Measurements from ENCODE around the gene SHROOM4. TPM values are rescaled to one million over a fixed set of nuclear protein-coding genes. Genes with fewer than 3 reads are reported as not detected.

The SHROOM4 gene
- total RNA-seq, 4 donors from 2014 or later: 4.6 to 14.1 (median 11.4) TPM

- DNase-seq (ENCODE audit: low spot score in 2 of 2): no peak
- Histone ChIP-seq H3K9me3 (no peaks in the 10 kb centered on the region), H3K27me3 (peaks cover 0 to 16% of the 10 kb centered on the region in 2 donors), H3K36me3 (no peaks in the 10 kb centered on the region), H3K4me1 (no peaks in the 10 kb centered on the region), H3K4me3 (no peak overlapping the region), H3K27ac (no peak overlapping the region)
- TF ChIP-seq EP300 (IDR thresholded peaks at IDR 0.05): no peak
- TF ChIP-seq CTCF (IDR thresholded peaks at IDR 0.05): no peak
- TF ChIP-seq POLR2A (IDR thresholded peaks at IDR 0.05): no peak
Measured at GRCh38 chrX:50617183-50617582, 196.8 kb downstream of the SHROOM4 start.

- H3K4me3 ChIP-seq: no peak overlapping the region
- no peak for TF ChIP-seq CTCF (IDR thresholded peaks at IDR 0.05)
- no peak for TF ChIP-seq POLR2A (IDR thresholded peaks at IDR 0.05)
- no peak for TF ChIP-seq EP300 (IDR thresholded peaks at IDR 0.05)
- 68 to 81% methylated on average over 8 of the region's 8 CpGs for WGBS, 2 donors
- no peak for DNase-seq (ENCODE audit: low spot score in 2 of 2)
- no peaks in the 10 kb centered on the region for H3K4me1 ChIP-seq
- no peaks in the 10 kb centered on the region for H3K9me3 ChIP-seq
- peaks cover 0 to 12% of the 10 kb centered on the region in 2 donors for H3K27me3 ChIP-seq
- H3K27ac ChIP-seq: no peak overlapping the region
- H3K36me3 ChIP-seq: no peaks in the 10 kb centered on the region
Measured at GRCh38 chrX:50615570-50616158, 198.3 kb downstream of the SHROOM4 start.

- Histone ChIP-seq H3K27me3 (peaks cover 0 to 15% of the 10 kb centered on the region in 2 donors), H3K4me3 (no peak overlapping the region), H3K9me3 (no peaks in the 10 kb centered on the region), H3K4me1 (no peaks in the 10 kb centered on the region), H3K27ac (no peak overlapping the region), H3K36me3 (no peaks in the 10 kb centered on the region)
- 37 to 93% methylated on average over 1 of the region's 1 CpG for WGBS, 2 donors
- no peak for TF ChIP-seq EP300 (IDR thresholded peaks at IDR 0.05)
- TF ChIP-seq CTCF (IDR thresholded peaks at IDR 0.05): no peak
- TF ChIP-seq POLR2A (IDR thresholded peaks at IDR 0.05): no peak
- no peak for DNase-seq (ENCODE audit: low spot score in 2 of 2)
Measured at GRCh38 chrX:50614460-50614859, 199.5 kb downstream of the SHROOM4 start.

- no peaks in the 10 kb centered on the region for H3K9me3 ChIP-seq
Measured at GRCh38 chrX:50613846-50614245, 200.1 kb downstream of the SHROOM4 start.

GRCh38 chrX:50609796-50610195, 204.2 kb downstream of the SHROOM4 start:
- TF ChIP-seq CTCF (IDR thresholded peaks at IDR 0.05) (no peak), EP300 (IDR thresholded peaks at IDR 0.05) (no peak), POLR2A (IDR thresholded peaks at IDR 0.05) (no peak)
- H3K27ac ChIP-seq: no peak overlapping the region
- no peak overlapping the region for H3K4me3 ChIP-seq
- H3K36me3 ChIP-seq: no peaks in the 10 kb centered on the region
- DNase-seq (ENCODE audit: low spot score in 2 of 2): no peak
- H3K9me3 ChIP-seq: no peaks in the 10 kb centered on the region
- H3K4me1 ChIP-seq: no peaks in the 10 kb centered on the region
- peaks cover 0 to 16% of the 10 kb centered on the region in 2 donors for H3K27me3 ChIP-seq

More at GRCh38 chrX:50613846-50614245, 200.1 kb downstream of the SHROOM4 start:
- H3K36me3 ChIP-seq: no peaks in the 10 kb centered on the region
- DNase-seq (ENCODE audit: low spot score in 2 of 2): no peak
- no peaks in the 10 kb centered on the region for H3K4me1 ChIP-seq
- 28 to 44% methylated on average over 2 of the region's 2 CpGs for whole genome bisulfite sequencing, 2 donors
- no peak overlapping the region for H3K4me3 ChIP-seq
- peaks cover 0 to 15% of the 10 kb centered on the region in 2 donors for H3K27me3 ChIP-seq
- no peak for TF ChIP-seq POLR2A (IDR thresholded peaks at IDR 0.05)
- no peak for TF ChIP-seq EP300 (IDR thresholded peaks at IDR 0.05)
- no peak for TF ChIP-seq CTCF (IDR thresholded peaks at IDR 0.05)
- no peak overlapping the region for H3K27ac ChIP-seq
